AG10803 (cell line): Measurements from ENCODE around the gene ZNF784.
A peak's percentile ranks its signal among the peaks of the same experiment; 100 is the strongest.
"Not testable (repeated sequence)": the region's sequence is repeated elsewhere in the genome, so short reads cannot be mapped to it uniquely, and the experiment has no call there.

ENCODE experiments used
- DNase-seq: peaks from one replicate; pipeline ENCODE4 v3.0.0; 2010; ENCODE audit warnings: low read depth
- H3K4me3 ChIP-seq: 2 replicates; pipeline ENCODE4 v1.5.1; 2011; ENCODE audit warnings: mild to moderate bottlenecking, low read length, control low read depth
- CTCF ChIP-seq: conservative IDR thresholded peaks from 2 replicates; pipeline ENCODE4 v1.5.1; 2011; ENCODE audit warnings: mild to moderate bottlenecking, low read length, control low read depth, inconsistent platforms

Gene ZNF784

GRCh38 chr19:55590617-55591016 is 33.7 kb downstream of the ZNF784 start:
- TF ChIP-seq CTCF: no peak
- no peak overlapping the region for H3K4me3 ChIP-seq
- no peak for DNase-seq

- no peak for TF ChIP-seq CTCF
- no peak overlapping the region for H3K4me3 ChIP-seq
- DNase-seq: no peak
Measured at GRCh38 chr19:55590109-55590508, 34.3 kb downstream of the ZNF784 start.

- TF ChIP-seq CTCF: no peak
- DNase-seq: no peak
- no peak overlapping the region for H3K4me3 ChIP-seq
Measured at GRCh38 chr19:55588738-55589137, 35.6 kb downstream of the ZNF784 start.

- H3K4me3 ChIP-seq: peak overlapping the region; percentile 54
- TF ChIP-seq CTCF: no peak
- DNase-seq: peak; percentile 80
Measured at GRCh38 chr19:55586976-55587668, 37.2 kb downstream of the ZNF784 start.

- no peak for TF ChIP-seq CTCF
- peak; percentile 58 for DNase-seq
- H3K4me3 ChIP-seq: peak overlapping the region; percentile 43
Measured at GRCh38 chr19:55585658-55586339, 38.6 kb downstream of the ZNF784 start.

GRCh38 chr19:55584871-55585270 is 39.5 kb downstream of the ZNF784 start:
- no peak overlapping the region for H3K4me3 ChIP-seq
- TF ChIP-seq CTCF: no peak
- DNase-seq: no peak

- not testable (repeated sequence) for DNase-seq, H3K4me3 ChIP-seq
Measured at GRCh38 chr19:55583897-55584296, 40.5 kb downstream of the ZNF784 start.

GRCh38 chr19:55582284-55582683 is 42.1 kb downstream of the ZNF784 start:
- not testable (repeated sequence) for DNase-seq, H3K4me3 ChIP-seq
